Sigmoid colon (tissue), 3 donors: Measurements from ENCODE around the gene PGAP3.

Source experiments
- POLR2A ChIP-seq, 2 donors: fragments of 450-650 bp; IDR thresholded peaks; one replicate each; pipeline ENCODE4 v1.6.1; 2016; ENCODE audit warnings: antibody characterized with exemption in 2 of 2, mild to moderate bottlenecking in 2 of 2, moderate library complexity in 2 of 2
- TF ChIP-seq, protein P1 (sequence below), 4 experiments: fragments of 450-650 bp in 3 of 4; fragments of 200-600 bp in 1 of 4; IDR thresholded peaks; one replicate each; pipeline ENCODE4 v1.5.1; 2016 to 2019; ENCODE audit warnings: antibody characterized with exemption in 4 of 4, mild to moderate bottlenecking in 3 of 4, moderate library complexity in 2 of 4

DNA sequence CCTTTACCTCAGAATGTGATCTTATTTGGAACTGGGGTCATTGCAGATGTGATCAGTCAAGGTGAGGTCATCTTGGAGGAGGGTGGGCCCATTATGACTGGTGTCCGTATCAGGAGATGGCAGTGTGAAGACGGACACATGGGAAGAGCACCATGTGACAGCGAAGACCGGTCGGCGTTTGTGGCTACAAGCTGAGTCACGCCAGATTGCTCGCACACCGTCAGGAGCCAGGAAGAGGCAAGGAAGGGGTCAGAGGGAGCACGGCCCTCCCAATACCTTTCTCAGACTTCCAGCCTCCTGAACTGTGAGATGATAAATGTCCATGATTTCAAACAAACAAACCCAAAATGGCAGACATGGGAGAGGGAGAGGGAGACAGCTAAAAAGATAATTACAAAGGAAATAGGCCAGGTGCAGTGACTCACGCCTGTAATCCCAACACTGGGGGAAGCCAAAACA lies 37.7 kb downstream of the PGAP3 start:
- TF ChIP-seq POLR2A (IDR thresholded peaks at IDR 0.05): no peak
- TF ChIP-seq, protein P1, sequence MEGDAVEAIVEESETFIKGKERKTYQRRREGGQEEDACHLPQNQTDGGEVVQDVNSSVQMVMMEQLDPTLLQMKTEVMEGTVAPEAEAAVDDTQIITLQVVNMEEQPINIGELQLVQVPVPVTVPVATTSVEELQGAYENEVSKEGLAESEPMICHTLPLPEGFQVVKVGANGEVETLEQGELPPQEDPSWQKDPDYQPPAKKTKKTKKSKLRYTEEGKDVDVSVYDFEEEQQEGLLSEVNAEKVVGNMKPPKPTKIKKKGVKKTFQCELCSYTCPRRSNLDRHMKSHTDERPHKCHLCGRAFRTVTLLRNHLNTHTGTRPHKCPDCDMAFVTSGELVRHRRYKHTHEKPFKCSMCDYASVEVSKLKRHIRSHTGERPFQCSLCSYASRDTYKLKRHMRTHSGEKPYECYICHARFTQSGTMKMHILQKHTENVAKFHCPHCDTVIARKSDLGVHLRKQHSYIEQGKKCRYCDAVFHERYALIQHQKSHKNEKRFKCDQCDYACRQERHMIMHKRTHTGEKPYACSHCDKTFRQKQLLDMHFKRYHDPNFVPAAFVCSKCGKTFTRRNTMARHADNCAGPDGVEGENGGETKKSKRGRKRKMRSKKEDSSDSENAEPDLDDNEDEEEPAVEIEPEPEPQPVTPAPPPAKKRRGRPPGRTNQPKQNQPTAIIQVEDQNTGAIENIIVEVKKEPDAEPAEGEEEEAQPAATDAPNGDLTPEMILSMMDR (IDR thresholded peaks at IDR 0.05): no peak
